ENCODE measurements around the gene ADH1A. TPM values are rescaled to one million over a fixed set of nuclear protein-coding genes. Genes with fewer than 3 reads are reported as not detected.

The ADH1A gene
- total and polyA plus RNA-seq, 4 experiments from 2014 or later: not detected

- no peaks in the 10 kb centered on the region for H3K9me3 Mint-ChIP-seq
- Histone ChIP-seq H3K27me3 (ENCODE audit: insufficient read depth, low read length) (no peaks in the 10 kb centered on the region), H3K9me3 (ENCODE audit: control insufficient read depth in 1 of 2, low read length in 2 of 2) (no peaks in the 10 kb centered on the region), H3K27ac (ENCODE audit: low read depth, low read length) (no peak overlapping the region), H3K36me3 (ENCODE audit: insufficient read depth, low read length) (no peaks in the 10 kb centered on the region), H3K4me1 (ENCODE audit: insufficient read depth, low read length) (no peaks in the 10 kb centered on the region), H3K4me3 (ENCODE audit: low read length in 2 of 2) (no peak overlapping the region)
- H3K27me3 Mint-ChIP-seq: peaks cover 1 to 3% of the 10 kb centered on the region in 2 donors
- H3K4me3 Mint-ChIP-seq: no peak overlapping the region
- H3K27ac Mint-ChIP-seq: no peak overlapping the region
- DNase-seq: no peak
- CTCF ChIA-PET (ENCODE audit: partially characterized antibody): no interaction called here
- POLR2A ChIA-PET (ENCODE audit: partially characterized antibody): no interaction called here
- intact Hi-C loops (cut with micrococcal nuclease): no loop called here
- H3K36me3 Mint-ChIP-seq: no peaks in the 10 kb centered on the region
- H3K4me1 Mint-ChIP-seq: no peaks in the 10 kb centered on the region
These were observed 19.6 kb upstream of the ADH1A start for GRCh38 chr4:99310389-99310788.

GRCh38 chr4:99305638-99306400, 15.0 kb upstream of the ADH1A start:
- H3K27ac Mint-ChIP-seq: no peak overlapping the region
- H3K27me3 ChIP-seq (ENCODE audit: insufficient read depth, low read length): no peaks in the 10 kb centered on the region
- H3K36me3 ChIP-seq (ENCODE audit: insufficient read depth, low read length): no peaks in the 10 kb centered on the region
- CTCF ChIA-PET (ENCODE audit: partially characterized antibody): no interaction called here
- POLR2A ChIA-PET (ENCODE audit: partially characterized antibody): no interaction called here
- no peak overlapping the region for H3K4me3 Mint-ChIP-seq
- H3K9me3 Mint-ChIP-seq: peaks cover 0 to 9% (median 4%) of the 10 kb centered on the region in 8 donors
- H3K4me1 Mint-ChIP-seq: no peaks in the 10 kb centered on the region
- H3K27me3 Mint-ChIP-seq: peaks cover 0 to 1% of the 10 kb centered on the region in 2 donors
- intact Hi-C loops (cut with micrococcal nuclease): no loop called here
- no peak for DNase-seq
- H3K9me3 ChIP-seq (ENCODE audit: control insufficient read depth in 1 of 2, low read length in 2 of 2): no peaks in the 10 kb centered on the region
- no peak overlapping the region for H3K4me3 ChIP-seq (ENCODE audit: low read length in 2 of 2)
- no peaks in the 10 kb centered on the region for H3K36me3 Mint-ChIP-seq
- no peak overlapping the region for H3K27ac ChIP-seq (ENCODE audit: low read depth, low read length)
- no peaks in the 10 kb centered on the region for H3K4me1 ChIP-seq (ENCODE audit: insufficient read depth, low read length)

DNA sequence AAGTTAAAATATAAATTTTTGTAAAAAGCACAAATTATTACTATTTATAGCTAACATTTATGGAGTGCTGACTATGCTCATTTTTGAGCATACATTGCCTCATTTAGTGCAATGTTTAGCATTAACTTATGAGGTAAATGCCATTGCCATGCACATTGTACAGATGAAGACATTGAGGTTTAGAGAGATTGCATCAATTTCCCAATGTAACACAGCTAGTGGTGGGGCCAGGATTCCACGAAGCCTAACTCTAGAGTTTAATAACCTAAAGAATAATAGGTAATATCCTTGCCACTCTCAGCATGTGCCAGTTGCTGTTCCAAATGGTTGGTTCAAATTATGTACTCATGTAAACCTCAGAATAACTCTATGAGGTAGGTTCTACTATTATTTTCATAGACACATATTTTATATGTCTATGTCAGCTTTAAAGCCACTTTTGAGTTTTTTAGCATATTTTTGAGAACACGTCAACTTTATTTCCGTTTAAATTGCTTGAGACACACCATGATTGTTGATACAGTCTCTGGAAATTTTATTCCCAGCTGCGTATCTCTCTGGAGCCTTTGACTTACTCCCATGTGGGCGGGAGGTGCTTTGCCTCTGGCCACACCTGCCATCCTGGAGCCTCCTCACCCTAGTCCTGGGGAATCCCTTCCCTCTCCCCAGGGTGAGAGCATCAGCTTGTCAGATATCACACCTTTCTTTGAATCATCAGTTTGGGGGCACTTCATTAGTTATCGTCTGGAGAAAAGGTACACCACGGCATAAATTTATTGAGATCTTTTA, 10.8 kb upstream of the ADH1A start:
- no peak overlapping the region for H3K27ac Mint-ChIP-seq
- no peak for DNase-seq
- H3K27me3 Mint-ChIP-seq: no peaks in the 10 kb centered on the region
- H3K4me1 Mint-ChIP-seq: no peaks in the 10 kb centered on the region
- no peak overlapping the region for H3K4me3 Mint-ChIP-seq
- Histone ChIP-seq H3K9me3 (ENCODE audit: control insufficient read depth in 1 of 2, low read length in 2 of 2) (no peaks in the 10 kb centered on the region), H3K4me3 (ENCODE audit: low read length in 2 of 2) (no peak overlapping the region), H3K36me3 (ENCODE audit: insufficient read depth, low read length) (no peaks in the 10 kb centered on the region), H3K27ac (ENCODE audit: low read depth, low read length) (no peak overlapping the region), H3K27me3 (ENCODE audit: insufficient read depth, low read length) (no peaks in the 10 kb centered on the region), H3K4me1 (ENCODE audit: insufficient read depth, low read length) (no peaks in the 10 kb centered on the region)
- no peaks in the 10 kb centered on the region for H3K36me3 Mint-ChIP-seq
- ChIA-PET CTCF (ENCODE audit: partially characterized antibody) (no interaction called here), POLR2A (ENCODE audit: partially characterized antibody) (no interaction called here)
- intact Hi-C loops (cut with micrococcal nuclease): no loop called here
- H3K9me3 Mint-ChIP-seq: peaks cover 5 to 17% (median 8%) of the 10 kb centered on the region in 8 donors

DNA sequence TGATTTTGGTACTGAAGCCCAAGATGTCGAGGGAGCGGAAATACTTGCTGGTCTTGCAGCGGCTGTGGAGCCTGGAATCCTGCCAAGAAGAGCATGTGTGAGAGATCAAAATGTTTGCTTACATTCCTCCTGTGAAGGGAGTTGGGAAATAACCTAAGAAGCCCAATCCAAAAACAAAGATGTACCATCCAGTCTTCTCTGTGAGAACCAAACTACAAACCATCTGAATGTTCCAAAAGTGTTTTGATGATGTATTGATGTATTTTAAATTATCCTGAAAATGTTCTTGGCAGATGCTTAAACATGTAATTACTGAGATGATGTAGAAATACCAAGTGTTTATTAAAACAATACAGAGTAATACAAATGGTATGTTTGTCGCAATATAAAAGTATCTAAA, 10.1 kb upstream of the ADH1A start:
- ChIA-PET POLR2A (ENCODE audit: partially characterized antibody) (no interaction called here), CTCF (ENCODE audit: partially characterized antibody) (no interaction called here)
- H3K4me1 Mint-ChIP-seq: no peaks in the 10 kb centered on the region
- intact Hi-C loops (cut with micrococcal nuclease): no loop called here
- H3K4me1 ChIP-seq (ENCODE audit: insufficient read depth, low read length): no peaks in the 10 kb centered on the region
- no peaks in the 10 kb centered on the region for H3K27me3 ChIP-seq (ENCODE audit: insufficient read depth, low read length)
- H3K4me3 Mint-ChIP-seq: no peak overlapping the region
- H3K27ac Mint-ChIP-seq: no peak overlapping the region
- H3K9me3 Mint-ChIP-seq: peaks cover 5 to 21% (median 8%) of the 10 kb centered on the region in 8 donors
- no peak for DNase-seq
- H3K4me3 ChIP-seq (ENCODE audit: low read length in 2 of 2): no peak overlapping the region
- H3K36me3 Mint-ChIP-seq: no peaks in the 10 kb centered on the region
- no peaks in the 10 kb centered on the region for H3K27me3 Mint-ChIP-seq
- no peaks in the 10 kb centered on the region for H3K36me3 ChIP-seq (ENCODE audit: insufficient read depth, low read length)
- H3K9me3 ChIP-seq (ENCODE audit: control insufficient read depth in 1 of 2, low read length in 2 of 2): no peaks in the 10 kb centered on the region
- no peak overlapping the region for H3K27ac ChIP-seq (ENCODE audit: low read depth, low read length)

DNA sequence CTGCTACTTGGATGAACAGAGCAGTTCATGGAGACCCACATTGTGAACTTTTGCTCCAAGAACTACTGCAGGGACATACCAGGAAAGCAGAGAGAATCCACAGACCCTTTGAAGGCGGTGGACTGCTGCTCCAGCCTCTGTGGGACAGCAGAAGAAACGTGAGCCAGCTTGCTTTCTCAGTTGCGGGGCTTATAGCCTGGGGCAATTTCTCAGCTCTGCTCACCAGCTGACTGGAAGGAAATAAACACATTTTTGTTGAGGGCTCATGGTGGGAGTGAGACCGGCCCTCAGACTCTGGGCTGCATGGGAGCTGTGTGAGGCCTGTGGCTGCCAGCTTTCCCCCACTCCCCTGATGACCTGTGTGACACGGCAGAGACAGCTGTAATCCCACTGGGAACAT, 2.6 kb upstream of the ADH1A start:
- H3K4me3 Mint-ChIP-seq: no peak overlapping the region
- no peaks in the 10 kb centered on the region for H3K4me1 ChIP-seq (ENCODE audit: insufficient read depth, low read length)
- H3K27me3 Mint-ChIP-seq: peaks cover 5 to 7% of the 10 kb centered on the region in 2 donors
- peaks cover 6 to 28% (median 19%) of the 10 kb centered on the region in 8 donors for H3K9me3 Mint-ChIP-seq
- POLR2A ChIA-PET (ENCODE audit: partially characterized antibody): no interaction called here
- H3K36me3 Mint-ChIP-seq: no peaks in the 10 kb centered on the region
- H3K9me3 ChIP-seq (ENCODE audit: control insufficient read depth in 1 of 2, low read length in 2 of 2): no peaks in the 10 kb centered on the region
- no peaks in the 10 kb centered on the region for H3K36me3 ChIP-seq (ENCODE audit: insufficient read depth, low read length)
- H3K27ac Mint-ChIP-seq: no peak overlapping the region
- CTCF ChIA-PET (ENCODE audit: partially characterized antibody): no interaction called here
- H3K27ac ChIP-seq (ENCODE audit: low read depth, low read length): no peak overlapping the region
- no peaks in the 10 kb centered on the region for H3K4me1 Mint-ChIP-seq
- no peaks in the 10 kb centered on the region for H3K27me3 ChIP-seq (ENCODE audit: insufficient read depth, low read length)
- no peak for DNase-seq
- intact Hi-C loops (cut with micrococcal nuclease): no loop called here
- no peak overlapping the region for H3K4me3 ChIP-seq (ENCODE audit: low read length in 2 of 2)

GRCh38 chr4:99285387-99285786, 5.4 kb downstream of the ADH1A start:
- Histone ChIP-seq H3K4me3 (ENCODE audit: low read length in 2 of 2) (no peak overlapping the region), H3K27ac (ENCODE audit: low read depth, low read length) (no peak overlapping the region), H3K4me1 (ENCODE audit: insufficient read depth, low read length) (no peaks in the 10 kb centered on the region), H3K9me3 (ENCODE audit: control insufficient read depth in 1 of 2, low read length in 2 of 2) (no peaks in the 10 kb centered on the region), H3K27me3 (ENCODE audit: insufficient read depth, low read length) (no peaks in the 10 kb centered on the region), H3K36me3 (ENCODE audit: insufficient read depth, low read length) (no peaks in the 10 kb centered on the region)
- H3K27me3 Mint-ChIP-seq: peaks cover 0 to 3% of the 10 kb centered on the region in 2 donors
- ChIA-PET CTCF (ENCODE audit: partially characterized antibody) (no interaction called here), POLR2A (ENCODE audit: partially characterized antibody) (interaction anchor here (0.6 kb wide), 1 partner anchor 263 kb away, joined by 3 read pairs; no protein-coding TSS in a partner anchor)
- no peaks in the 10 kb centered on the region for H3K4me1 Mint-ChIP-seq
- no peak overlapping the region for H3K4me3 Mint-ChIP-seq
- intact Hi-C loops (cut with micrococcal nuclease): no loop called here
- no peak for DNase-seq
- H3K36me3 Mint-ChIP-seq: no peaks in the 10 kb centered on the region
- H3K27ac Mint-ChIP-seq: no peak overlapping the region
- no peaks in the 10 kb centered on the region for H3K9me3 Mint-ChIP-seq

DNA sequence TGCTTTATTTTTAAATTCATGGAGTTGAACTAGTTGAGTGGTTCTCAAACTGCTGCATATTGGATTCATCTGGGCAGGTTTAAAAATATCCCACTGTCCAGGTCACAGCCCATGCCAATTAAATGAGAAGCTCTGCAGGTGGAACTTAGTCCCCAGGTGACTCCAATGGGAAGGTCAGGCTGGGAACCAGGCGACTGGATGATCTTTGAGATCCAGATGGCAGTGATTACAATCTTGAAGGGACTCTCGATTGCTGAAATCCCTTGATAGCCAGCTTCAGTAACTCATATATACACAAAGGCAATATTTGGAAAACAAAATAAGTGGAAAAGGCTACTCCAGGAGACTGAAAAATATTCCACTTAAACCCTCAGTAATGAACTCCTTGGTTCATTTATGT, 8.1 kb downstream of the ADH1A start:
- Mint-ChIP-seq H3K36me3 (no peaks in the 10 kb centered on the region), H3K27ac (no peak overlapping the region), H3K4me1 (no peaks in the 10 kb centered on the region), H3K4me3 (no peak overlapping the region), H3K9me3 (no peaks in the 10 kb centered on the region), H3K27me3 (peaks cover 2 to 4% of the 10 kb centered on the region in 2 donors)
- no peaks in the 10 kb centered on the region for H3K36me3 ChIP-seq (ENCODE audit: insufficient read depth, low read length)
- ChIA-PET CTCF (ENCODE audit: partially characterized antibody) (no interaction called here), POLR2A (ENCODE audit: partially characterized antibody) (no interaction called here)
- no peaks in the 10 kb centered on the region for H3K9me3 ChIP-seq (ENCODE audit: control insufficient read depth in 1 of 2, low read length in 2 of 2)
- DNase-seq: no peak
- H3K4me3 ChIP-seq (ENCODE audit: low read length in 2 of 2): no peak overlapping the region
- intact Hi-C loops (cut with micrococcal nuclease): no loop called here
- H3K27me3 ChIP-seq (ENCODE audit: insufficient read depth, low read length): no peaks in the 10 kb centered on the region
- no peaks in the 10 kb centered on the region for H3K4me1 ChIP-seq (ENCODE audit: insufficient read depth, low read length)
- no peak overlapping the region for H3K27ac ChIP-seq (ENCODE audit: low read depth, low read length)

Data from CD4-positive, alpha-beta memory T cell (primary cell).